A549 (cell line): Measurements from ENCODE around the gene PIP5K1B.

Experiments used
- CTCF ChIP-seq: fragments of >200 bp; sonication (Bioruptor Twin); formaldehyde crosslinking; IDR thresholded peaks from 3 replicates; pipeline ENCODE4 v1.5.1; 2016
- MAFK ChIP-seq: fragments of 450-650 bp; IDR thresholded peaks from 2 replicates; pipeline ENCODE4 v1.6.1; 2014; ENCODE audit not compliant: partially characterized antibody
- NFE2L2 ChIP-seq: fragments of 150-350 bp; conservative IDR thresholded peaks from 2 replicates; pipeline ENCODE4 v1.6.1; 2014; ENCODE audit warnings: low read length

DNA sequence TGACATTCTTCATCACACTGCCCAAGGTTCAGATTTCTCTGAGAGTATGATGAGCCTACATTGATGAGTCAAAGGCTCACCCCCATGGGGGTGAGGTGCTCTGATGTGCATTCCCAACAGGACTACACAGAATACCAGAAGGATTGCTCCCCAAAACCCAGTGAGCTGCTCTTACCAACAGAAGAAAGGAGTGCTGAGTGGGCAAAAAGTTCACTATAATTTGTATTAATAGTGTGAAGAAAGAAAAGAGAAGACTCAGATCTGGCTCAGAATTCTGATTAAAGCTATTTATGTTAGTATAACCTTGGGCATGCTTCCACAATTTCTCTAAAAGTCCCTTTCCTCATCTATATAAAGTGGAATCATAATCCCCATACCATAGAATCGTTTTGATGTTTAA lies 262.8 kb downstream of the PIP5K1B start:
- peak; percentile 89 for TF ChIP-seq MAFK
- no peak for TF ChIP-seq CTCF
- TF ChIP-seq NFE2L2 = no peak
